ENCODE data around the gene CCL18. TPM values are rescaled to one million over a fixed set of nuclear protein-coding genes. Genes with fewer than 3 reads are reported as not detected.
"Not testable (repeated sequence)": the region's sequence is repeated elsewhere in the genome, so short reads cannot be mapped to it uniquely, and the experiment has no call there.

Gene CCL18, protein sequence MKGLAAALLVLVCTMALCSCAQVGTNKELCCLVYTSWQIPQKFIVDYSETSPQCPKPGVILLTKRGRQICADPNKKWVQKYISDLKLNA
- total RNA-seq (9.3 TPM), polyA plus RNA-seq (461 TPM)
- long read RNA-seq, donor 1, partial matches to known transcripts, result 0 of 3 reads
- long read RNA-seq, donor 1, other reads (novel, unspliced or antisense), result 0 of 3 reads
- long read RNA-seq, donor 2, result 0 reads
- long read RNA-seq, donor 3, transcript CCL18-201 (3 exons, 1,324 nt), result major isoform, 29 of 45 reads
- long read RNA-seq, donor 3, partial matches to known transcripts, result 13 of 45 reads
- long read RNA-seq, donor 3, other reads (novel, unspliced or antisense), result 0 of 45 reads
- long read RNA-seq, donor 4, partial matches to known transcripts, result 0 of 3 reads
- long read RNA-seq, donor 4, other reads (novel, unspliced or antisense), result 0 of 3 reads
- long read RNA-seq, donor 5, transcript CCL18-201 (3 exons, 1,324 nt), result major isoform, 19 of 21 reads
- long read RNA-seq, donor 5, partial matches to known transcripts, result 0 of 21 reads
- long read RNA-seq, donor 5, other reads (novel, unspliced or antisense), result 0 of 21 reads
- long read RNA-seq, donor 6, transcript CCL18-201 (3 exons, 1,324 nt), result major isoform, 6 of 6 reads
- long read RNA-seq, donor 6, partial matches to known transcripts, result 0 of 6 reads
- long read RNA-seq, donor 6, other reads (novel, unspliced or antisense), result 0 of 6 reads
- long read RNA-seq, donor 7, transcript CCL18-201 (3 exons, 1,324 nt), result major isoform, 11 of 11 reads
- long read RNA-seq, donor 7, partial matches to known transcripts, result 0 of 11 reads
- long read RNA-seq, donor 7, other reads (novel, unspliced or antisense), result 0 of 11 reads
- long read RNA-seq, donor 8, partial matches to known transcripts, result 0 of 3 reads
- long read RNA-seq, donor 8, other reads (novel, unspliced or antisense), result 0 of 3 reads
- long read RNA-seq, donor 9, transcript CCL18-201 (3 exons, 1,324 nt), result major isoform, 17 of 18 reads
- long read RNA-seq, donor 9, partial matches to known transcripts, result 0 of 18 reads
- long read RNA-seq, donor 9, other reads (novel, unspliced or antisense), result 0 of 18 reads
- long read RNA-seq, donor 10, partial matches to known transcripts, result 0 of 3 reads
- long read RNA-seq, donor 10, other reads (novel, unspliced or antisense), result 0 of 3 reads

DNA sequence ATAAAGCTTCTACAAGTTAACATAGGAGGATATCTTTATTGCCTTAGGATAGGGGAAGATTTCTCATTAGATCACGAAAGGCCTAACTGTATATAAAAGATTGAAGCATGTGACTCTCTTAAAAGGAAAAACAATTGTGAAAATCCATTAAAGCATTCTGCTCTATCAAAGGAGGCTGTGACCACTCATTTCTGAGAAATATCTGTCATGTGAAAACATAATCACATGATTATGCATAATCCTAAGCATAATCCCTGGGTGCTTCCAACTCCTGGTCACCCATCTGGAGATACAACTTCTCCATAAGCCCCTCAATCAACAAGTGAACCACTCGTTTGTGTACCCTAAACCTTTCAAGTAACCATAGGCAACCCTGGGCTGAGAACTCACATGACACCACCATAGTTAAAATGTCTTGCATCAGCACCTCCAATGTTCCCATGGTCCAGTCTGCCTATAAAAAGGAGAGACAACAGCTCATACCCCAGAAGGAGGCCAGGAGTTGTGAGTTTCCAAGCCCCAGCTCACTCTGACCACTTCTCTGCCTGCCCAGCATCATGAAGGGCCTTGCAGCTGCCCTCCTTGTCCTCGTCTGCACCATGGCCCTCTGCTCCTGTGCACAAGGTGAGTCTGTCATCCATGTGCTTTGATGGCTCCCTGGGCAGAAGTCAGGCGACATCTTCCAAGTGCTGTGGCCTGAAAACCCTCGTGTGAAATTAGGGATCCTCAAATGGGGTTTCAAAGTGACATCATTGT is at the start of gene CCL18:
TSS of gene CCL18 (plus strand) at position 487 of the 756 bp plus-strand sequence. CDS start at position 558, 71 bp downstream.
- Histone ChIP-seq H3K4me1 (ENCODE audit: control insufficient read depth in 2 of 2, insufficient read depth in 2 of 2, low read length in 2 of 2) (no peaks in the 10 kb centered on the region), H3K4me3 (ENCODE audit: low read length in 2 of 2) (no peak within 1 kb of the TSS), H3K27me3 (ENCODE audit: control insufficient read depth in 2 of 2, insufficient read depth in 1 of 2, low read length in 1 of 2) (no peaks in the 10 kb centered on the region), H3K9me3 (ENCODE audit: control insufficient read depth in 2 of 2, insufficient read depth in 1 of 2, low read length in 1 of 2) (no peaks in the 10 kb centered on the region), H3K36me3 (ENCODE audit: control insufficient read depth in 2 of 2, insufficient read depth in 2 of 2, low read length in 1 of 2) (no peaks in the 10 kb centered on the region), H3K27ac (ENCODE audit: low read depth in 1 of 2, low read length in 1 of 2) (no peak within 1 kb of the TSS)
- WGBS, result 89% methylated on average over 5 of the region's 5 CpGs
- no peak for DNase-seq (ENCODE audit: low read depth in 6 of 9, low spot score in 9 of 9)

DNA sequence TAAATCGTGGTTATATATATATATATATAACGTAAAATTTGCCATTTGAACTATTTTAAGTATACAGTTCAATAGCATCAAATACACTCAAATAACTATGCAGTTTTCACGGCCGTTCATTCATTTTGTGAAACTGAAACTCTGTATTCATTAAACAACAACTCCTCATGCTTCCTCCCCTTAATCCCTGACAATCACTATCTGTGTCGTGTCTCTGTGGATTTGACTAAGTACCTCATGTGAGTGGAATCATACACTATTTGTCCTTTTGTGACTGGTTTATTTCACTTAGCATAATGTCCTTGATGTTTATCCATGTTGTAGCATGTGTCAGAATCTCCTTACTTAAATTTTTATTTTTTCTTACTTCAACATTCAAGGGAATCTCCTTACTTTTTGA is 49.1 kb upstream of the CCL18 start:
- no peaks in the 10 kb centered on the region for H3K36me3 ChIP-seq (ENCODE audit: control insufficient read depth in 2 of 2, insufficient read depth in 2 of 2, low read length in 1 of 2)
- DNase-seq (ENCODE audit: low read depth in 6 of 9, low spot score in 9 of 9), result no peak
- no peak overlapping the region for H3K4me3 ChIP-seq (ENCODE audit: low read length in 2 of 2)
- peaks cover 0 to 1% of the 10 kb centered on the region in 2 donors for H3K9me3 ChIP-seq (ENCODE audit: control insufficient read depth in 2 of 2, insufficient read depth in 1 of 2, low read length in 1 of 2)
- no peaks in the 10 kb centered on the region for H3K27me3 ChIP-seq (ENCODE audit: control insufficient read depth in 2 of 2, insufficient read depth in 1 of 2, low read length in 1 of 2)
- no peak overlapping the region for H3K27ac ChIP-seq (ENCODE audit: low read depth in 1 of 2, low read length in 1 of 2)
- H3K4me1 ChIP-seq (ENCODE audit: control insufficient read depth in 2 of 2, insufficient read depth in 2 of 2, low read length in 2 of 2), result no peaks in the 10 kb centered on the region
- 93% methylated on average over 5 of the region's 5 CpGs for WGBS

DNA sequence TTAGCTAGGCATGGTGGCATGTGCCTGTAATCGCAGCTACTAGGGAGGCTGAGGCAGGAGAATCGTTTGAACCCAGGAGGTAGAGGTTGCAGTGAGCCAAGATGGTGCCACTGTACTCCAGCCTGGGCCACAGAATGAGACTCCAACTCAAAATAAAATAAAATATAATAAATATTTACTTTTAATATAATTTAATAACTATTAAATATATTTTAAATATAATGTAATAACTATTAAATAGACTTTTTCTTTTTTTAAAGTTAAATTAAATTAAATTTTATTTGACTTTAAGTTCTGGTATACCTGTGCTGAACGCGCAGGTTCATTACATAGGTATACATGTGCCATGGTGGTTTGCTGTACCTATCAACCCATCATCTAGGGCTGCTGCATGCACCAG is 48.2 kb upstream of the CCL18 start:
- not testable (repeated sequence) for H3K4me1 ChIP-seq (ENCODE audit: control insufficient read depth in 2 of 2, insufficient read depth in 2 of 2, low read length in 2 of 2); H3K27me3 ChIP-seq (ENCODE audit: control insufficient read depth in 2 of 2, insufficient read depth in 1 of 2, low read length in 1 of 2); H3K9me3 ChIP-seq (ENCODE audit: control insufficient read depth in 2 of 2, insufficient read depth in 1 of 2, low read length in 1 of 2); H3K4me3 ChIP-seq (ENCODE audit: low read length in 2 of 2); H3K36me3 ChIP-seq (ENCODE audit: control insufficient read depth in 2 of 2, insufficient read depth in 2 of 2, low read length in 1 of 2); H3K27ac ChIP-seq (ENCODE audit: low read depth in 1 of 2, low read length in 1 of 2); DNase-seq (ENCODE audit: low read depth in 6 of 9, low spot score in 9 of 9)
- WGBS, result 96% methylated on average over 4 of the region's 4 CpGs

DNA sequence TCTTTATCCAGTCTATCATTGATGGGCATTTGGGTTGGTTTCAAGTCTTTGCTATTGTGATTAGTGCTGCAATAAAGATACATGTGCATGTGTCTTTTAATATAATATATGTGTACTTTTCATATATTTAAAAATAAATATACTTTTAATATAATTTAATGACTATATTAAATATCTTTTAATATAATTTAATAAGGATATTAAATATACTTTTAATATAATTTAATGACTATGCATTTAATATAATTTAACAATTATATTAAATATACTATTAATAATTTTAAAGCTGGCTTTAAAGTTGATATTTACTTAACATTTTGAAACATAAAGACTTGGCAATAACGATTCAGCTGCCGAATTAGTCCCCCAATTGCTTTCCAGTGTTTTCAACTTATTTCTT is 47.5 kb upstream of the CCL18 start:
- H3K36me3 ChIP-seq (ENCODE audit: control insufficient read depth in 2 of 2, insufficient read depth in 2 of 2, low read length in 1 of 2), result no peaks in the 10 kb centered on the region
- no peak overlapping the region for H3K27ac ChIP-seq (ENCODE audit: low read depth in 1 of 2, low read length in 1 of 2)
- DNase-seq (ENCODE audit: low read depth in 6 of 9, low spot score in 9 of 9), result no peak
- no peak overlapping the region for H3K4me3 ChIP-seq (ENCODE audit: low read length in 2 of 2)
- peaks cover 0 to 1% of the 10 kb centered on the region in 2 donors for H3K9me3 ChIP-seq (ENCODE audit: control insufficient read depth in 2 of 2, insufficient read depth in 1 of 2, low read length in 1 of 2)
- H3K4me1 ChIP-seq (ENCODE audit: control insufficient read depth in 2 of 2, insufficient read depth in 2 of 2, low read length in 2 of 2), result no peaks in the 10 kb centered on the region
- H3K27me3 ChIP-seq (ENCODE audit: control insufficient read depth in 2 of 2, insufficient read depth in 1 of 2, low read length in 1 of 2), result no peaks in the 10 kb centered on the region
- WGBS, result 98% methylated on average over 2 of the region's 2 CpGs

DNA sequence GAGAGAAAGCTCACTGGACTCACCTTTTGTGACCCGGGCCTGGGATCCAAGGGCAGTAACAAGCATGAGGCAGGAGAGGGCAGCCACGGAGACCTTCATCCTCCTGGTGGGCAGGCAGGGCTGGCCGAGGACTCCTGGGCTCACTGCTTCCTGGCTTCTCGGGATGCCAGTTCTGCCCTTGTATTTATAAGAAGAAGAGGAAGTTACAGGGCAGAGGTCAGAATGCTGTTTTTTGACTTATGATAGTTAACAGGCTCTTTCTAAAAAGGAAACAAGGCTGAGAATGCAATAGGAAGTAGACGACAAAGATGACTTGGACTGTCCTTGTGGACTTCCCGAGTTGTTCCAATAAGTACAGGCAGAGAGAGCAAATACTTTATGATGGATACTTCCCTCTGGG is 46.3 kb upstream of the CCL18 start, which contains the start of gene CCL23:
TSS of gene CCL23 (minus strand) at position 174 of the 400 bp plus-strand sequence. CDS start at position 99, 75 bp downstream.
- WGBS, result 34% methylated on average over 6 of the region's 6 CpGs

DNA sequence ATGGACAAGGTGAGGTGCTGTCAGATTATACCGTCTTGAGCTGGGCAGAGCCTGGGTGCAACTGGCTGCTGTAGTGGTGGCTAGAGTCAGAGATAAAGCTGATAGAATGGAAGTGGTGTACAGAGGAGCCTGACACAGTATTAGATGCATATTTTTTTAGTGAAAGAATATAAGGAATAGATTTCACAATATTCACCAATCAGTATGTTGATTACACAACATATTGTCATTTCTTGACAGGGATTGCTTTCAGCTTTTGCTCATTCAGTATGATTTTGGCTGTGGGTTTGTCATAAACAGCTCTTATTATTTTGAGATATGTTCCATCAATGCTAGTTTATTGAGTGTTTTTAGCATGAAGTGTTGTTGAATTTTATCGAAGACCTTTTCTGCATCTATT is 44.6 kb upstream of the CCL18 start:
- 94% methylated on average over 2 of the region's 2 CpGs for WGBS
- DNase-seq (ENCODE audit: low read depth in 6 of 9, low spot score in 9 of 9), result no peak
- no peaks in the 10 kb centered on the region for H3K9me3 ChIP-seq (ENCODE audit: control insufficient read depth in 2 of 2, insufficient read depth in 1 of 2, low read length in 1 of 2)
- no peak overlapping the region for H3K4me3 ChIP-seq (ENCODE audit: low read length in 2 of 2)
- no peak overlapping the region for H3K27ac ChIP-seq (ENCODE audit: low read depth in 1 of 2, low read length in 1 of 2)
- H3K36me3 ChIP-seq (ENCODE audit: control insufficient read depth in 2 of 2, insufficient read depth in 2 of 2, low read length in 1 of 2), result no peaks in the 10 kb centered on the region
- H3K4me1 ChIP-seq (ENCODE audit: control insufficient read depth in 2 of 2, insufficient read depth in 2 of 2, low read length in 2 of 2), result no peaks in the 10 kb centered on the region
- no peaks in the 10 kb centered on the region for H3K27me3 ChIP-seq (ENCODE audit: control insufficient read depth in 2 of 2, insufficient read depth in 1 of 2, low read length in 1 of 2)

More for the DNA sequence above, 46.3 kb upstream of the CCL18 start, which contains the start of gene CCL23:
- no peaks in the 10 kb centered on the region for H3K4me1 ChIP-seq (ENCODE audit: control insufficient read depth in 2 of 2, insufficient read depth in 2 of 2, low read length in 2 of 2)
- DNase-seq (ENCODE audit: low read depth in 6 of 9, low spot score in 9 of 9), result no peak
- no peaks in the 10 kb centered on the region for H3K36me3 ChIP-seq (ENCODE audit: control insufficient read depth in 2 of 2, insufficient read depth in 2 of 2, low read length in 1 of 2)
- H3K27me3 ChIP-seq (ENCODE audit: control insufficient read depth in 2 of 2, insufficient read depth in 1 of 2, low read length in 1 of 2), result no peaks in the 10 kb centered on the region
- no peak within 1 kb of the TSS for H3K4me3 ChIP-seq (ENCODE audit: low read length in 2 of 2)
- H3K27ac ChIP-seq (ENCODE audit: low read depth in 1 of 2, low read length in 1 of 2), result no peak within 1 kb of the TSS
- peaks cover 0 to 1% of the 10 kb centered on the region in 2 donors for H3K9me3 ChIP-seq (ENCODE audit: control insufficient read depth in 2 of 2, insufficient read depth in 1 of 2, low read length in 1 of 2)

DNA sequence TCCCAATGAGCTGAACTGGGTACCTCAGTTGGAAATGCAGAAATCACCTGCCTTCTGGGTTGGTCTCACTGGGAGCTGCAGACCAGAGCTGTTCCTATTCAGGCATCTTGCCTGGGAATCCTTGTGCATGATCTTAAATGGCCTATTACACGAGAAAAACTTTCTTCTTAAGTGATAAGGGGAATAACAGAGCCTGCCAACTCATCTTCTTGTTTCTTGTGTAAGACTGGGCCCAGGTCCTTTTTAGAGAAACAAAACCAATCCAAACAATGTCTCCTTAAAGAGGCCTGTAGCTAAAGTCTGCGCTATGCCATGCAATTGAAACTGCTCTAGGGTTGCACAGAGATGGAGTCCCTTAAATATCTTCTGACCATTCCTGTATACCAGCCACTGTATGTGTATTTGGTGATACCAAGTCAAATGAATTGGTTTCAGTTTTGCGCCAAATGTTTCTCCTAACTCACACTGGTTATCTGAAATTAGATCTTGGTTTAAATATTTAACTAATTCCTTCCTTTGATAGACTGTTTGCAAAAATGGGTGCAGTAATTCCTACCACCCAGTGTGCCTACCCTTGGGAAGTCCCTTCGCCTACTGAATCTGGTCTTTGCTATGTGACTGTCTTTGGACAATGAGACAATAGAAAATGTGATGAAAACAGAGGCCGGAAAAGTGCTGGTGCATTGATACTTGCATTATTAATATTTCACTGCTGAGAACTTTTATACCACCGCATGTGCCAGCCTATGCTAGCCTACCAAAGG is 39.8 kb upstream of the CCL18 start:
- Histone ChIP-seq H3K27ac (ENCODE audit: low read depth in 1 of 2, low read length in 1 of 2) (no peak overlapping the region), H3K36me3 (ENCODE audit: control insufficient read depth in 2 of 2, insufficient read depth in 2 of 2, low read length in 1 of 2) (no peaks in the 10 kb centered on the region), H3K9me3 (ENCODE audit: control insufficient read depth in 2 of 2, insufficient read depth in 1 of 2, low read length in 1 of 2) (no peaks in the 10 kb centered on the region), H3K4me3 (ENCODE audit: low read length in 2 of 2) (no peak overlapping the region), H3K4me1 (ENCODE audit: control insufficient read depth in 2 of 2, insufficient read depth in 2 of 2, low read length in 2 of 2) (no peaks in the 10 kb centered on the region), H3K27me3 (ENCODE audit: control insufficient read depth in 2 of 2, insufficient read depth in 1 of 2, low read length in 1 of 2) (peaks cover 0 to 2% of the 10 kb centered on the region in 2 donors)
- no peak for DNase-seq (ENCODE audit: low read depth in 6 of 9, low spot score in 9 of 9)
- 96% methylated on average over 6 of the region's 6 CpGs for WGBS

DNA sequence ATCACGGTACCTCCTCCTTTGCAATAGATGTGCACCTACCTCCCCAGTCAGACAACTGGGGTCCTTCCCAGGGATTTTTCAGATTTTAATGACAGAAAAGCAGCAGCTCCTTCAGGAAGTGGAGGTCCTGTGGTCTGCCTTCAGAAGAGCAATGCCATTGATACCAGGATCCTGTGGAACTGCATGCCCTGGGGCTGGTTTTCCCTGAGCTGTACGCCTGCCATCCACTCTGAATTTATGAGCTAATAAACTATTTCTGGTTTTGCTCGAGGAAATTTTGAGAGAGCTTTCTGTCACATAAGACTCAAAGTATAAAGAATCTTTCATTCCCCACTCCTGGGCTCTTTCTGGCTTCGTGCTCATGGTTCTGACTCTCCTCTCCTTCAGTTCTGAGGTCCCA is 36.3 kb upstream of the CCL18 start:
- Histone ChIP-seq H3K4me3 (ENCODE audit: low read length in 2 of 2) (no peak overlapping the region), H3K4me1 (ENCODE audit: control insufficient read depth in 2 of 2, insufficient read depth in 2 of 2, low read length in 2 of 2) (no peaks in the 10 kb centered on the region), H3K27me3 (ENCODE audit: control insufficient read depth in 2 of 2, insufficient read depth in 1 of 2, low read length in 1 of 2) (peaks cover 0 to 2% of the 10 kb centered on the region in 2 donors), H3K9me3 (ENCODE audit: control insufficient read depth in 2 of 2, insufficient read depth in 1 of 2, low read length in 1 of 2) (no peaks in the 10 kb centered on the region), H3K27ac (ENCODE audit: low read depth in 1 of 2, low read length in 1 of 2) (no peak overlapping the region), H3K36me3 (ENCODE audit: control insufficient read depth in 2 of 2, insufficient read depth in 2 of 2, low read length in 1 of 2) (no peaks in the 10 kb centered on the region)
- DNase-seq (ENCODE audit: low read depth in 6 of 9, low spot score in 9 of 9), result no peak
- 70% methylated on average over 4 of the region's 4 CpGs for WGBS
